NCI-H2196 (cell line): Measurements from ENCODE around the gene CD80.
"Not testable (repeated sequence)": the region's sequence is repeated elsewhere in the genome, so short reads cannot be mapped to it uniquely, and the experiment has no call there.

ENCODE experiments used
- DNase-seq: peaks from one replicate; lab custom pipeline; 2025; ENCODE audit not compliant: unreplicated experiment; lab: John Stamatoyannopoulos, UW

CD80 gene

DNA sequence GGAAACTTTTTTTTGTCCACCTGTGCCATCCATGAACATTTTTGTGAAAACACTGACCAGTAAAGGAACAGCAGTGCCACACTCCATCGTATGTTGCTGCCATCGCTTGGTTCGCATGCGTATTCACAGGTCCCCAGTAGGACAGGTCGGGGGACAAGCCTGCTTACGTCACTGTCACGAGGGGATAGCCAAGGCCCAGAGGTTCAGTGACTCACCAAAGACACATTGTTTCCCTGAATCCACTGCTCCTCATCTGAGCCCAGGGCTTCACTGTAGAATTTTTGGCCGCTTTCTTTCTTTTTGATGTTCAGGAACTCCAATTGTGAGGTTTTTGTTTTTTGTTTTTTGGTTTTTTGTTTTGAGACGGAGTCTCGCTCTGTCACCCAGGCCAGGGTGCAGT is 25.8 kb upstream of the CD80 start:
- DNase-seq = no peak

DNA sequence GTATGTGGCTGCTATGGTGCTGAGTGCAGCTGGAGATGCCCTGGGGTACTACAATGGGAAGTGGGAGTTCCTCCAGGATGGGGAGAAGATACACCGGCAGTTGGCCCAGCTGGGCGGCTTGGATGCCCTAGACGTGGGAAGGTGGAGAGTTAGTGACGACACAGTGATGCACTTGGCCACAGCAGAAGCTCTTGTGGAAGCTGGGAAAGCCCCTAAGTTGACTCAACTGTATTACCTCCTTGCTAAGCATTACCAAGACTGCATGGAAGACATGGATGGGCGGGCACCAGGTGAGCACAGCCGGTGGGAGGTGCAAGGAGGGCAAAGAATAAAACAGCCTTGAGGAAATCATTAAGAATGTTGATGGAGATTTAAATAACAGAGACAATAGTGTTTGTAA is 22.8 kb upstream of the CD80 start:
- DNase-seq = no peak

DNA sequence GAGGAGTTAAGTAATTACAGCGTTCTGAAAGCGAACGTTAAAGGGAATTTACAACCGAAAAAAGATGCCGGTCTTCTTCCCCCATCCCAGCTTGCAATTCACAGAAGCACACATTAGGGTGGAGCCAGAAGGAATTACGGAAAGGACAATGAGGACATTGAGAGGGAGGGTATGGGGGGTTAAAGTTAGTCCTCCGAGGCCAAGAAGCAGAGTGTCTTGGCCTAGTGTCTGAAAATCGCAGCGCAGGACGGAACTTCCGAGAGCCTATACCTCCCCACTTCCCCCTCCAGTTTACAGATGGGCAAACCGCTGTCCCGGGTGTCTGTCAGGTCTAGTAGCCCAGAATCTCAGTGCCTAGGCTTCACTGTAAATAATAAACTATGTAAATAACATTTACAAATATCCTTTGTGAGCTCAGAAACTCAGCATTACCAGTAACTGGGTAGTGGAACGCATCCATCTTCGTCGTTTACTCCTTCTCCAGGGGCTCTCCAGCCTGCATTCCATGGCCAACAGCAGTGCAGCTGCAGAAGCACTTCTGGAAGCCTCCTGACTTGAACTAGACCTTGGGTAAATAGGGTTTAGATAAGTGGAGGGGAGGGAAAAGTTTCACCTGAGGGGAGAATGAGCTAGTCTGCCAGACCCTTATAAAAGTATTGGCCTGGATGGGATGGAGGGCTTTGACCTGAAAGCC is 20.8 kb upstream of the CD80 start:
- DNase-seq = no peak

DNA sequence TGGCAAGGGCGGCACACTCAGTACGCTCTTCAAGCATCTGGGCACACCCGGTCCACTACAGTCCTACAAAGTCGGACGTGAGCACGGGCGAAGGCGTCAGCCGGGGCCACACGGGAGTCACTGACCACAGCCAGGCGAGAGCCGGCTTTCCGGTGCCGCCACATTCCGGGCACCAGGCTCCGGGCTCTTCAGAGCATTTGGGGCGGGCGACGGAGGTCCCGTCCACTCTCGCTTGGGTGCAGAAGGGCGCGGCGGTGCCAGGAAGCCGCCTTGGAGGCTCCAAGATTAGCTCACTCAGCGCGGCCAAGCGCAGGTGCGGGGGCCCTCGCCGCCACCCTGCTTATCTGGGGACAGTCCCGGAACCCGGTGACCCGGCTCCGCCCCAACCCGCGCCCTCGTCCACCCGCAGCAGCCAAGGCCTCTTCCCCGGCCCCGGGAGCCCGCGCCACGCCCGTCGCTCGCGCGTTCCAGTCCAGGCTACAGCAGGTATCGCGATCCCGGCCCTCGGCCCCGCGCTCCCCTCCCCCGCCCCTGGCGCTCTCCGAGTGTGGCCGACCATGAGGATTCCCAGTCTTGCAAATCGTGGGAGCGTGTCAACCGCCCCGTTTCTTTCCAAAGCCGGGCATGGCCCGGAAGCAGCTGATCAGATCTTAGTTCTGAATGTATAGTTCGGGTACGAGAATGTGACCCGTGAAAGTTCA is 20.1 kb upstream of the CD80 start, which contains the start of gene ADPRH:
TSS of gene ADPRH (plus strand) at position 127 of the 701 bp plus-strand sequence. CDS start 2,678 bp downstream, outside the sequence.
- DNase-seq = no peak

DNA sequence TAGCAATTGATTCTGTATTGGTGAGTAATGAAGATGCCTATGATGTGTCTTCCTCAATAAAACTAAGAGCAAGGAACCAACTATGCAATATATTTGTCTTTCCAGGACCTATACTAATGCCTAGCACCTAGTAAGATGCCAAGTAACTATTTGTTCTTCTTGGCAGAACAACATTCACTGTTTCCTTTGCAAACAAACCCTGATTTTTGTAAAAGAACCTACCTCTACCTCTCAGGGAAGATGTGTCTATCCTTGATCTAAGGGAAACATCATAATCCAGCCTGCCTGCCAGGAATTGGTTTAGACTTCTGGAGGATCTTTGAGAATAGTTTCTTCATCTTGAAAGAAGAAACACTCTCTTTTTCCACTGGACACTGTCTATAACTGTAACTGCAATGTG is 16.1 kb upstream of the CD80 start:
- DNase-seq = no peak

DNA sequence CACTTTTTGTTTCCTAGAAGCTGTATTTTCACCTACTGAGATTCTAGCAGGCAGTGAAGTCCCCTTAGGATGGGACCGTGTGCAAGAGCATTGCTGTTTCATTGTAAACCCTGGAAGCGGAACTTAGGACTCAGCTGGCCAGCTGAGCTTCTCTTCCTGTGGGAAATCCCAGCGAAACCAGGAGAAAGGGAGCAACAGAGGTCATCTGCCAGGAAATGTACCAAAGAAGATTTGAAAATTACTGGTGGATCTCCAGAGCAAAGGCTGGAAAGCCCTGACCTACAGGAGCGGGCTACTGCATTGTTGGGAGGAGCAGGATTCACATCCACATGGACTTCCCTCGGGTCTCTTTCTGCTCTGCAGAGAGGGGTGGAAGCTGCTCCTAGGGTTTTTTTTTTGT is 12.3 kb upstream of the CD80 start:
- DNase-seq = no peak

DNA sequence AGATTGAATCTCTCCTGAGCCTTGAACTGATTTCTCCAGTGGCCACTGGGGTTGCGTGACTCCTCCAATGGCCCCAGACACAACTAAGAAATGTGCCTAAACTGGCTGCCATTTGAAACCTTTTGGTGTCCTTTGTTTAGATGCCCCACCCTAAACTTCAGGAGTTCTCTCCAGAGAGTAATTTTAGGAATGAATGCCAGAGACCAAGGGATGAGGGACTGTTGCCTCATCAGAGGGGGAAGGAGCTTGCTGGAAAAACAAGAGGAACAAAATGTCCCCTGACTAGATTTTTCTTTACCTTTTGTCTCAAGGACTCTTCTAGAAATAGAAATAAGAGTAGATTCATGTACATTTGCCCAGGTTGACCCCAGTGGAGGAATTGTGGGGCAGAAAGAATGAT is 11.8 kb upstream of the CD80 start:
- DNase-seq = no peak

DNA sequence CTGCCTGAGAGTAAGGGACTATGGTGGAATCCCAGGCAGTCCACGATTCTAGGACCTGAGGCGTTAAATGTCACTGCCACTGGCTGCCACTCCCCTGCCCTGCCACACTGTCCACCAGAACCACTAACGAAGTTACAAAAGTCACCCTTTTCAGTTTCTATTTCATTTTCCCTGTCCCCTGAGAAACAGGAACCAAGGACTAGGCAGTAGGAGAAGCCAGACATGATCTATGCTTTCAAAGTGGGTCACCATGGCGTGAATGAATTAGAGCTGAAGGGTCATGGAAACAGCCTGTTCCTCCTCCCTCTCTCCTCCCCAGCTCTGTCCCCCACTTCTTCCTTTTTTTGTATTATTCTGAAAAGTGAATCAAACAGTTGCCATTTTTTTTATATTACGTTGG is 10.8 kb upstream of the CD80 start:
- DNase-seq = no peak

DNA sequence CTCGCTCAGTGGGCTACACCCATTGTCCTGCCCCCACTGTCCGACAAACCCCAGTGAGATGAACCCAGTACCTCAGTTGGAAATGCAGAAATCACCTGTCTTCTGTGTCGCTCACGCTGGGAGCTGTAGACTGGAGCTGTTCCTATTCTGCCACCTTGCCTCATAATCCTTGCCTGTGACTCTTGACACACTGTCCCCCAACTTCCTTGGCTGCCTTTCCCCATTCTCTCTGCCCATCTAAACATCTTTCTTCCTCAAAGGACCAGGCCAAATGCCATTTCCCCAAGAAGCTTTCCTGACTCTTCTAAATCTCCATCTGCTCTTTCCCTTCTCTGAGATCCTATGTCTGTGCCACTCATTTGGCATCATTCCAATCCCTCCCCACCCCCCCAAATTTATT is 9.7 kb upstream of the CD80 start:
- no peak for DNase-seq

DNA sequence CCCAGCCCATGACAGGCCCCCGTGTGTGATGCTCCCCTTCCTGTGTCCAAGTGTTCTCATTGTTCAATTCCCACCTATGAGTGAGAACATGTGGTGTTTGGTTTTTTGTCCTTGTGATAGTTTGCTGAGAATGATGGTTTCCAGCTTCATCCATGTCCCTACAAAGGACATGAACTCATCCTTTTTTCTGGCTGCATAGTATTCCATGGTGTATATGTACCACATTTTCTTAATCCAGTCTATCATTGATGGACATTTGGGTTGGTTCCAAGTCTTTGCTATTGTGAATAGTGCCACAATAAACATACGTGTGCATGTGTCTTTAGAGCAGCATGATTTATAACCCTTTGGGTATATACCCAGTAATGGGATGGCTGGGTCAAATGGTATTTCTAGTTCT is 3.9 kb upstream of the CD80 start:
- DNase-seq = not testable (repeated sequence)

DNA sequence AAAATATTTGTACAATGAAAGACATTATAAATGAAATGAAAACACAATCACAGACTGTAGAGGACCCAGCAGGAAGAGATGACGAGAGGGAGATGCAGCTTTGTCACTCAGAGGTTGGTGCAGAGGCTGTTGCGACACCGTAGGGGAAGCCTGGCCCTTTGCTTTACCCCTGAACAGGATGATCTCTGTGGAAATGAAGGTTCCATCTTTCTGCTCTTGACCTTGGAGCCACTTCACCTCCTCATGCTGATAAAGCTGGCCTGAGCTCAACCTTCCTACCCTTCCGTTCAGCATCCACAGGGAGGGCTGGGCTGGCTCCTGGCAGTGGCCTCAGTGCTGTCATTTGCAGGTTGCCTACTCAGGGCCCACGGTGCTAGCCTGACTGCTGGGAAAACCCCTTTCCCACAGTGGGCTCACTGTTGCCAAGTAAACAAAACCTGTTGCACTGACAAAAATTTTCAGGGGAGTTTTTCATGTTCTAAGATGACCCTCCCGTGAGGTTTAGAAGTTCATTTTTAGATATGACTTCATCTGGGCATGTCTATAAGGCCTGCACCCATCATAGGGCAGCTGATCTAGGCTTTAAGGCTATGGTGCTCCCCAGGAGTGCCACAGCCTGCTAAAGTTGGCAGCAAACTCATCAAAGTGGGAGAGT is 3.0 kb upstream of the CD80 start:
- DNase-seq = no peak

DNA sequence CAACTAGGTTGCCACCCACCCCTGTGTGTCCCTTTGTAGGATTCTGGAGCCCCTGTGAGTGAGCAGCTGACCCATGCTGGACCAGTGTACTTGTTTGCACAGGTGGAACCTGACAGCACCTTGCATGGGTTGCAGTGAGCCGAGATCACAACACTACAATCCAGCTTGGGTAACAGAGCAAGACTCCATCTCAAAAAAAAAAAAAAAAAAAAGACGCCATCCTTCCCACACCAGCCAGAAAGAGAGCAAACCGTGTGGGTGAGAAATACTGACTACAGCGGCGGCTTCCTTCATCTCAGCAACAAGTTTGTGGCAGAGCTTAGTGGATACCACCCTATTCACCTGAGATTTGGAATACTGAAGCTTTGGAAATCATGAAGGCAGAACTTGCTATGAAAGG is 746 bp upstream of the CD80 start:
- no peak for DNase-seq

DNA sequence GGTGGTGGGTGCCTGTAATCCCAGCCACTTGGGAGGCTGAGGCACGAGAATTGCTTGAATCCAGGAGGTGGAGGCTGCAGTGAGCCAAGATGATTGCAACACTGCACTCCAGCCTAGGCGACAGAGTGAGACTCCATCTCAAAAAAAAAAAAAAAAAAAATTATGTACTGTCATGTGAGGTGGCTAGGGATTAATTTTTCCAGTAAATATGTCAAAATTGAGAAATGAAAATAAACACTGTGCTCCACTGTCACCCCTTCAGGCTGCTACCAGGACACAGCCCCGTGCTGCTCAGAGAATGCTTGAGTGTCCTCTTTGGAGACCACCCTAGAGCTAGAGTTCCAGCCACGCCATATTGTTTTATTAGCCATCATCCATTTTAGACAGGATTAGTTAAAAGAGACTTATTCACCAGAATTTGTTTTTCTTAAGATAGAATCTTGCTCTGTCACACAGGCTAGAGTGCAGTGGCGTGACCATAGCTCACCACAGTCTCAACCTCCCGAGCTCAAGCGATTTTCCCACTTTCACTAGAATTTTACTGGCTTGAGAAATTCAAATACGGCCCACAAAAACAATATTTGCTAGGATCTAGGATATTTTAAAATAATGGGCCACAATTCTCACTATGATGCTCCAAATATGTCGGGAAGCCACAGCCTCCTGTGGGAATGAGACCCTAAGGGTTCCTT is 642 bp downstream of the CD80 start:
- no peak for DNase-seq

DNA sequence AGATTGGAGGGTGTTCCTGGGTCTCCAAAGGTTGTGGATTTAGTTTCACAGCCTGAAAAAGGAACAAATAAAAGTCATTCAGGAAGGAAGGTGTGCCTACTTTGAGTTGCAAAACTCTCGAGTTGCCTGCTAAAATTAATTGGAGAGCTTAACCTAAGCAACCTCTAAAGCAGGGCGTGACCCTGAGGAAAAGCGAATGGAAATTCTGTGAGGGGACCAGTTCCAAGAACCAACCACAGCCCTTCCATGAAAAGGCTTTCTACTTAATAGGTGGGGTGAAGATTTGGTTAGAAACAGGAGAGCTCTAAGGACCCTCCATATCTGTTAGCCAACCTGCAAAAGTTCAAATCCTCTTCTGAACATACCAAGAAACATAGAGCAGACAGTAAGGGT is 1.5 kb downstream of the CD80 start:
- no peak for DNase-seq

DNA sequence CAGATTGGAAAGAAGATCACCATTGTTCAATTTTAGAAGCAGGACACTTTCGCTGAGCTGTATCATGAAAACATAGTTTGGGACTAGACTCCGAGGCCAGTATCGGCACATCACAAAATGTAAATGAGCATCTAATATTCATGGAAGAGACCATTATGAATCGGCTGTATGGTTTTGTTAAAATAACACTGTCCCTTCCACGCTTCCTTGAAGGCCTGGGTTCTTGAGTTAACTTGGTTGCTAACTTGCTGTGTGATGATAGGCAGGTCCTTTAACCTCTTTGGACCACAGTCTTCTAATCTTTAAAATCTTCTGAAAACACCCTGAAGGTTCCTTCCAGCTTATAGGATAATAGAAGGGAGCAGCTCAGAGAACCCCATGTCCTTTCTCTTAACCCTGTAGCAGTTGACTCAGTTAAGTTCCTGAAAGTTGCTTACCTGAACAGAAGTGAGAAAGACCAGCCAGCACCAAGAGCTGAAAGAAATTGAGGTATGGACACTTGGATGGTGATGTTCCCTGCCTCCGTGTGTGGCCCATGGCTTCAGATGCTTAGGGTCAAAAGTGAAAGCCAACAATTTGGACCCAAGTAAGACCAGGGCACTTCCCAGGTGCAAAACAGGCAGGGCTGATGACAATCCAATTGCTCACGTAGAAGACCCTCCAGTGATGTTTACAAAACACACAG is 2.1 kb downstream of the CD80 start:
- no peak for DNase-seq

DNA sequence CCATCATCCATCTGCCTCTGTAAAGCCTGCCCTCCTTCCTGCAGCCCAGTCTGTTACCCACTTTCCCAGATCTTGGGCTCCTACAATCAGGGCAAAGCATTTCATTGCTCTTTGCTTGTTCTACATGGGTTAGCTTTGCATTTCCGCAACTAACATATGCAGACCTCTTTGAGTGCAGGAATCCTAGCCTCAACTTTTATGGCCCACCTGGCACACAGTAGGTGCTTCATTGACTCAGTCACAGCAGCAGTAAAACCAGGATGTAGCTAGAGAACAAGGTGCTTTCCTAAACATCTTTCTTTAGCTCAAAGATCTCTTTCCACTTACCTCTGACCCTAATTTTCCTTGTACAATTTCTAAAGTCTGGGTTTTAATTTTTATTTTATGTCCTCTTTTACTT is 3.5 kb downstream of the CD80 start:
- DNase-seq = no peak

DNA sequence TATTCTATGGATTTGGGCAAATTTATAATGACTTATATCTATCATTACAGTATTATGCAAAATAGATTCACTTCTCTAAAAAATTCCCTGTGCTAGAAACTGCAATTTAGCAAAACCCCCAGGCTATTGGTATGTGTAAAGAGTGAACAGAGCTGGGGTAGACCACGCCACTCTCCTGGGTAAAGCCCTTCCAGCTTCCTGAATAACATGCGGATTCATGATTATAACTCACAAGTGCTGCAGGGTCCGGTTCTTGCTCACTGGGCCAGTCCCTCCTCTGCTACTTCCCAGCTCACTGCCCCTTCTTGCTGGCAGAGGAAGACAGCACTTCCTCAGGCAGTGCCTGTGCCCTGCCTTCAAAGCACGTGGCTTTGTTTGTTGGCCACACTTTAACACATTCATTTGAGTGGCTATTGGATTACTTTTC is 4.1 kb downstream of the CD80 start:
- DNase-seq = no peak

DNA sequence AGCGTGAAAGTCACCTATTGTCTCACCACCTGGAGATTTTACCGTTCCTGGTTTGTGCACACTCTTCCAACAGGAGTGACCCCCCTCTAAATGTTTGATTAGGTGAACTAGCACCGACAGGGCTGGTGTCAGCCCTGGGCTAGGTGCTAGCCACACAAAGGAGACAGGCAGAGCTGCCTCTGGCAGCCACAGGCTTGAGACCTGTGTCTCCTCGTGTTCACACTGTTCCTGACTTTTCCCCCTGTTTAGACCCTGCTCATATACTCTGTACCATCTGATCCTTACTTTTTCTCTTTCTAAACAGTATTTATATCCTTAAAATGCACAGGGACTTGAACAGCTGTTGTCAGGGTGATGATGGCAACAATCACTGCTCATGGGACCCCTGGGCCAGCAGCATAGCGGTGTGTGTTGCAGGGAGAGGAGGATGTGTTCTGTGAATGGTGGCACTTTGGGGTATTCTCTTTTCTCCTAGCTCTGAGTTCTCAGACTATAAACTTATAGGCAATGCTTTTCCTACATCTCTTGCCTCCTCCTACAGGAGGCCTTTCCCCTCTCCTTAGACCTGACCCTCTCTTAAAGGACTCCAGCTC is 5.5 kb downstream of the CD80 start:
- DNase-seq = no peak

DNA sequence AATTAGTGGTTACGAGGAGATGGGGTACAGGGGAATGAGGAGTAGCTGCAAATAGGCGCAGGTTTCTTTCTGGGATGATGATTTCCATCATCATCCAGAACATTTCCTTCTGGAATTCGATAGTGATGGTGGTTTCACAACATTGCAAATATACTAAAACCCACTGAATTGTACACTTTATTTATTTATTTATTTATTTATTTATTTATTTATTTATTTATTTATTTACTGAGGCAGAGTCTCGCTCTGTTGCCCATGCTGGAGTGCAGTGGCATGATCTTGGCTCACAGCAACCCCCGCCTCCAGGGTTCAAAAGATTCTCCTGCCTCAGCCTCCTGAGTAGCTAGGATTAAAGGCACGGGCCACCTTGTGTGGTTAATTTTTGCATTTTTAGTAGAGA is 6.5 kb downstream of the CD80 start:
- not testable (repeated sequence) for DNase-seq

DNA sequence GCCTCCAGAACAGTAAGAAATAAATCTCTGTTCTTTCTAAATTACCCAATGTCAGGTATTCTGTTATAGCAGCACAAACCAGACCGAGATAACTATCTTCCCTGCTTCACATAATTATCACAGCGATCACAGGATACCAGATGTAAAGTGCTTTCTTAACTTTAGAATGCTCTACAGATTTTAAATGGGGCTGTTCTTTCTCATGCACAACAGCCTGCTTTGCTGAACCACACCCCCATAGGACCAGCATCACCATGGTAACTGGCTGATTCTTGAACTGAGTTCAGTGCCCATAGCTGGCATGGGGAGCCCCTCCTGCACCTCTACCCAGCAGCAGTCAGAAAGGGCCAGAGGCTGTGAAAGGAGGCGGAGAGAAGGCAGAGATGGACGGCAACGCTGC is 7.8 kb downstream of the CD80 start:
- DNase-seq = no peak
